ENCODE data around the gene CACNA1D. TPM values are rescaled to one million over a fixed set of nuclear protein-coding genes. Genes with fewer than 3 reads are reported as not detected.
"Not testable (repeated sequence)": the region's sequence is repeated elsewhere in the genome, so short reads cannot be mapped to it uniquely, and the experiment has no call there.

CACNA1D gene
- total RNA-seq (under 1 TPM in 4 of 5 donors, not detected in 1; 0.09 to 0.47 (median 0.34) TPM), total RNA-seq (0 to 0.56 (median 0.07) reads per million in 29 experiments)
- 0.17 TPM for total RNA-seq (2013)

GRCh38 chr3:53493963-53494791 lies at the start of gene CACNA1D:
Gene CACNA1D, plus strand, starts transcription at chr3:53494611. Its CDS starts 556 bp downstream, at chr3:53495167.
- Mint-ChIP-seq H3K4me1 (peaks cover 4 to 16% (median 11%) of the 10 kb centered on the region in 3 donors), H3K4me3 (peak within 1 kb of the TSS; percentile 57 to 70 (median 59)), H3K27me3 (peaks cover 56 to 66% of the 10 kb centered on the region in 2 donors), H3K36me3 (no peaks in the 10 kb centered on the region), H3K9me3 (no peaks in the 10 kb centered on the region), H3K27ac (no peak within 1 kb of the TSS)
- peaks cover 26 to 39% of the 10 kb centered on the region in 2 experiments for H3K27me3 ChIP-seq (replicated peaks in 1 of 2; ENCODE audit: control insufficient read depth in 2 of 2, extremely low read depth in 1 of 2, insufficient read depth in 2 of 2, low read length in 1 of 2)
- no peaks in the 10 kb centered on the region for H3K9me3 ChIP-seq
- peak in 3 of 4 experiments; percentile 33 to 52 (median 34) for ATAC-seq (replicated peaks in 1 of 4)
- 1% methylated on average over 107 of the region's 122 CpGs for WGBS (ENCODE audit: insufficient coverage)
- POLR2A ChIA-PET = no interaction called here
- CTCF ChIA-PET = no interaction called here
- no peak for DNase-seq
- H3K27ac ChIP-seq (ENCODE audit: low read length) = no peak within 1 kb of the TSS
- H3K4me3 ChIP-seq (ENCODE audit: control insufficient read depth in 1 of 2, extremely low read depth in 1 of 2, low read length in 1 of 2) = peak within 1 kb of the TSS in 1 of 2 donors; percentile 59
- no peaks in the 10 kb centered on the region for H3K36me3 ChIP-seq (ENCODE audit: control insufficient read depth in 2 of 2, extremely low read depth in 1 of 2, insufficient read depth in 1 of 2, low read length in 1 of 2)
- peaks cover 0 to 14% of the 10 kb centered on the region in 2 experiments for H3K4me1 ChIP-seq (ENCODE audit: control insufficient read depth in 1 of 2, extremely low read depth in 1 of 2, insufficient read depth in 2 of 2, low read length in 2 of 2)

GRCh38 chr3:53457068-53457467 lies 37.3 kb upstream of the CACNA1D start:
- Histone ChIP-seq H3K9me3 (no peaks in the 10 kb centered on the region), H3K4me1 (ENCODE audit: control insufficient read depth in 1 of 2, extremely low read depth in 1 of 2, insufficient read depth in 2 of 2, low read length in 2 of 2) (no peaks in the 10 kb centered on the region), H3K27me3 (replicated peaks in 1 of 2; ENCODE audit: control insufficient read depth in 2 of 2, extremely low read depth in 1 of 2, insufficient read depth in 2 of 2, low read length in 1 of 2) (peaks cover 0 to 5% of the 10 kb centered on the region in 2 experiments), H3K27ac (ENCODE audit: low read length) (no peak overlapping the region), H3K36me3 (ENCODE audit: control insufficient read depth in 2 of 2, extremely low read depth in 1 of 2, insufficient read depth in 1 of 2, low read length in 1 of 2) (no peaks in the 10 kb centered on the region), H3K4me3 (ENCODE audit: control insufficient read depth in 1 of 2, extremely low read depth in 1 of 2, low read length in 1 of 2) (no peak overlapping the region)
- H3K27ac Mint-ChIP-seq = no peak overlapping the region
- H3K4me1 Mint-ChIP-seq = no peaks in the 10 kb centered on the region
- H3K9me3 Mint-ChIP-seq = no peaks in the 10 kb centered on the region
- no peaks in the 10 kb centered on the region for H3K36me3 Mint-ChIP-seq
- ATAC-seq (replicated peaks in 1 of 4) (no peak), DNase-seq (no peak)
- peaks cover 11 to 20% of the 10 kb centered on the region in 2 donors for H3K27me3 Mint-ChIP-seq
- CTCF ChIA-PET = no interaction called here
- H3K4me3 Mint-ChIP-seq = no peak overlapping the region
- POLR2A ChIA-PET = no interaction called here

GRCh38 chr3:53460326-53460725 lies 34.1 kb upstream of the CACNA1D start:
- H3K4me1 ChIP-seq (ENCODE audit: control insufficient read depth in 1 of 2, extremely low read depth in 1 of 2, insufficient read depth in 2 of 2, low read length in 2 of 2) = no peaks in the 10 kb centered on the region
- POLR2A ChIA-PET = no interaction called here
- H3K9me3 ChIP-seq = no peaks in the 10 kb centered on the region
- no CpG with 5 or more reads among the region's 1 CpG for WGBS (ENCODE audit: insufficient coverage)
- no peaks in the 10 kb centered on the region for H3K36me3 ChIP-seq (ENCODE audit: control insufficient read depth in 2 of 2, extremely low read depth in 1 of 2, insufficient read depth in 1 of 2, low read length in 1 of 2)
- Mint-ChIP-seq H3K27ac (no peak overlapping the region), H3K4me3 (no peak overlapping the region), H3K4me1 (no peaks in the 10 kb centered on the region), H3K36me3 (no peaks in the 10 kb centered on the region), H3K9me3 (peaks cover 5 to 7% (median 5%) of the 10 kb centered on the region in 3 donors), H3K27me3 (peaks cover 14 to 35% of the 10 kb centered on the region in 2 donors)
- CTCF ChIA-PET = no interaction called here
- peaks cover 0 to 2% of the 10 kb centered on the region in 2 experiments for H3K27me3 ChIP-seq (replicated peaks in 1 of 2; ENCODE audit: control insufficient read depth in 2 of 2, extremely low read depth in 1 of 2, insufficient read depth in 2 of 2, low read length in 1 of 2)
- DNase-seq (no peak), ATAC-seq (replicated peaks in 1 of 4) (no peak)
- H3K4me3 ChIP-seq (ENCODE audit: control insufficient read depth in 1 of 2, extremely low read depth in 1 of 2, low read length in 1 of 2) = no peak overlapping the region
- H3K27ac ChIP-seq (ENCODE audit: low read length) = no peak overlapping the region

GRCh38 chr3:53464424-53464823 lies 30.0 kb upstream of the CACNA1D start:
- no peaks in the 10 kb centered on the region for H3K9me3 ChIP-seq
- no peaks in the 10 kb centered on the region for H3K4me1 Mint-ChIP-seq
- H3K4me3 Mint-ChIP-seq = no peak overlapping the region
- peaks cover 5 to 7% (median 6%) of the 10 kb centered on the region in 3 donors for H3K9me3 Mint-ChIP-seq
- H3K4me3 ChIP-seq (ENCODE audit: control insufficient read depth in 1 of 2, extremely low read depth in 1 of 2, low read length in 1 of 2) = no peak overlapping the region
- H3K27ac ChIP-seq (ENCODE audit: low read length) = no peak overlapping the region
- ChIA-PET CTCF (no interaction called here), POLR2A (no interaction called here)
- H3K36me3 Mint-ChIP-seq = no peaks in the 10 kb centered on the region
- peaks cover 15 to 39% of the 10 kb centered on the region in 2 donors for H3K27me3 Mint-ChIP-seq
- H3K36me3 ChIP-seq (ENCODE audit: control insufficient read depth in 2 of 2, extremely low read depth in 1 of 2, insufficient read depth in 1 of 2, low read length in 1 of 2) = no peaks in the 10 kb centered on the region
- H3K27ac Mint-ChIP-seq = no peak overlapping the region
- 87% methylated on average over 3 of the region's 3 CpGs for WGBS (ENCODE audit: insufficient coverage)
- H3K4me1 ChIP-seq (ENCODE audit: control insufficient read depth in 1 of 2, extremely low read depth in 1 of 2, insufficient read depth in 2 of 2, low read length in 2 of 2) = no peaks in the 10 kb centered on the region
- no peak for ATAC-seq (replicated peaks in 1 of 4)
- no peak for DNase-seq
- peaks cover 0 to 2% of the 10 kb centered on the region in 2 experiments for H3K27me3 ChIP-seq (replicated peaks in 1 of 2; ENCODE audit: control insufficient read depth in 2 of 2, extremely low read depth in 1 of 2, insufficient read depth in 2 of 2, low read length in 1 of 2)

GRCh38 chr3:53469758-53470157 lies 24.7 kb upstream of the CACNA1D start:
- H3K27ac Mint-ChIP-seq; H3K27me3 ChIP-seq (replicated peaks in 1 of 2; ENCODE audit: control insufficient read depth in 2 of 2, extremely low read depth in 1 of 2, insufficient read depth in 2 of 2, low read length in 1 of 2); H3K9me3 Mint-ChIP-seq; H3K36me3 ChIP-seq (ENCODE audit: control insufficient read depth in 2 of 2, extremely low read depth in 1 of 2, insufficient read depth in 1 of 2, low read length in 1 of 2); ATAC-seq (replicated peaks in 1 of 4); H3K4me1 ChIP-seq (ENCODE audit: control insufficient read depth in 1 of 2, extremely low read depth in 1 of 2, insufficient read depth in 2 of 2, low read length in 2 of 2); H3K27ac ChIP-seq (ENCODE audit: low read length); H3K4me3 Mint-ChIP-seq; H3K4me1 Mint-ChIP-seq; DNase-seq; H3K4me3 ChIP-seq (ENCODE audit: control insufficient read depth in 1 of 2, extremely low read depth in 1 of 2, low read length in 1 of 2); POLR2A ChIA-PET; CTCF ChIA-PET; H3K36me3 Mint-ChIP-seq; H3K9me3 ChIP-seq: not testable (repeated sequence)
- WGBS (ENCODE audit: insufficient coverage) = no CpG with 5 or more reads among the region's 7 CpGs
- peaks cover 30 to 35% of the 10 kb centered on the region in 2 donors for H3K27me3 Mint-ChIP-seq

GRCh38 chr3:53473422-53473821 lies 21.0 kb upstream of the CACNA1D start:
- peaks cover 0 to 11% of the 10 kb centered on the region in 2 experiments for H3K27me3 ChIP-seq (replicated peaks in 1 of 2; ENCODE audit: control insufficient read depth in 2 of 2, extremely low read depth in 1 of 2, insufficient read depth in 2 of 2, low read length in 1 of 2)
- no peak overlapping the region for H3K27ac ChIP-seq (ENCODE audit: low read length)
- H3K4me3 ChIP-seq (ENCODE audit: control insufficient read depth in 1 of 2, extremely low read depth in 1 of 2, low read length in 1 of 2) = no peak overlapping the region
- H3K27ac Mint-ChIP-seq = no peak overlapping the region
- H3K4me1 ChIP-seq (ENCODE audit: control insufficient read depth in 1 of 2, extremely low read depth in 1 of 2, insufficient read depth in 2 of 2, low read length in 2 of 2) = no peaks in the 10 kb centered on the region
- peaks cover 43 to 46% of the 10 kb centered on the region in 2 donors for H3K27me3 Mint-ChIP-seq
- ATAC-seq (replicated peaks in 1 of 4) (no peak), DNase-seq (no peak)
- ChIA-PET CTCF (interaction anchor here in 1 of 2 donors (0.6 kb wide), 1 partner anchor 715 kb away, joined by 3 read pairs; no protein-coding TSS in a partner anchor), POLR2A (no interaction called here)
- no peak overlapping the region for H3K4me3 Mint-ChIP-seq
- peaks cover 0 to 5% (median 0%) of the 10 kb centered on the region in 3 donors for H3K9me3 Mint-ChIP-seq
- no peaks in the 10 kb centered on the region for H3K9me3 ChIP-seq
- no peaks in the 10 kb centered on the region for H3K36me3 ChIP-seq (ENCODE audit: control insufficient read depth in 2 of 2, extremely low read depth in 1 of 2, insufficient read depth in 1 of 2, low read length in 1 of 2)
- WGBS (ENCODE audit: insufficient coverage) = 77% methylated on average over 2 of the region's 2 CpGs
- H3K36me3 Mint-ChIP-seq = no peaks in the 10 kb centered on the region
- no peaks in the 10 kb centered on the region for H3K4me1 Mint-ChIP-seq

Measured in T-cell (primary cell).